Measurements from ENCODE around the gene KCNMA1. TPM values are rescaled to one million over a fixed set of nuclear protein-coding genes. Genes with fewer than 3 reads are reported as not detected.
"Not testable (repeated sequence)": the region's sequence is repeated elsewhere in the genome, so short reads cannot be mapped to it uniquely, and the experiment has no call there.

The KCNMA1 gene
- 38.6 TPM for polyA plus RNA-seq (2013, experiment 1 of 2; ENCODE audit: insufficient read length)
- 37.5 TPM for polyA plus RNA-seq (2013, experiment 2 of 2; ENCODE audit: insufficient read length)

DNA sequence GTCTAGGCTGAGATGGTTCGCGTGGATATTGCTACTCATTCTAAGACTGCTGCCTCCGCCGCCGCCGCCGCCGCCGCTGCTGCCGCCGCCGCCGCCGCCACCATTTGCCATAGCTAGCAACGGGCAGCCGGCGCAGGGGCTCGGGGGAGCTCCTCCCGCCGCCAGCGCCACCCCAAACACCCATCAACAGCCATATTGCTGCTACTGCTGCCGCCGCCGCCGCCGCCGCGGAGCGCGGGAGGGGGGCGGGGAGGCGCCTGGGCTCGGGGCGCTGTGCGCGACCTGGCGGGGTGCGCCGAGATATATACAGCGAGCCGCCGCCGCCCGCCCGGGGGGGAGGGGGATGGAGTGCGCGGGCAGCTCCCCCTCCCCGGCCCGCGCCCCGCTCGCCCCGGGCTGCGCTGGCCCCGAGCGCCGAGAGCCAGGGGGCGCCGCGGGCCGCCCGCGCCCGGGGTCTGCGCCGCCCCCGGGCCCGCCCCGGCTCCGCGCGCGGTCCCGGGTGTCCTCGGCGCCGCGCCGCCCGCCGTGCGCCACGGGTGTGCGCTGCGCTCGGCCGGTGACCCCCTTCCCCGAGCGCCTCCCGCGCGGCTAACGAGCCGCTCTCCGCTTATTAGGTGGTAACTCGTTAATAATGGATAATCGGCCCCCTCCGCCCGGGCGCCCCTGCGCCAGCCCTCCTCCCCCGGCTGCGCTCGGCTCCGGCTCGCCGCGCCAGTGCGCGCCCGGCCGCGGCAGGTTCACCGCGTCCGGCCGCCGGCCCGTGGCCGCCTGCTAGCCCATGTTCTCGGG, at the start of gene KCNMA1:
Gene KCNMA1 (minus strand): TSS at position 277 of the 789 bp plus-strand sequence.
- DNase-seq: peak; percentile 65

DNA sequence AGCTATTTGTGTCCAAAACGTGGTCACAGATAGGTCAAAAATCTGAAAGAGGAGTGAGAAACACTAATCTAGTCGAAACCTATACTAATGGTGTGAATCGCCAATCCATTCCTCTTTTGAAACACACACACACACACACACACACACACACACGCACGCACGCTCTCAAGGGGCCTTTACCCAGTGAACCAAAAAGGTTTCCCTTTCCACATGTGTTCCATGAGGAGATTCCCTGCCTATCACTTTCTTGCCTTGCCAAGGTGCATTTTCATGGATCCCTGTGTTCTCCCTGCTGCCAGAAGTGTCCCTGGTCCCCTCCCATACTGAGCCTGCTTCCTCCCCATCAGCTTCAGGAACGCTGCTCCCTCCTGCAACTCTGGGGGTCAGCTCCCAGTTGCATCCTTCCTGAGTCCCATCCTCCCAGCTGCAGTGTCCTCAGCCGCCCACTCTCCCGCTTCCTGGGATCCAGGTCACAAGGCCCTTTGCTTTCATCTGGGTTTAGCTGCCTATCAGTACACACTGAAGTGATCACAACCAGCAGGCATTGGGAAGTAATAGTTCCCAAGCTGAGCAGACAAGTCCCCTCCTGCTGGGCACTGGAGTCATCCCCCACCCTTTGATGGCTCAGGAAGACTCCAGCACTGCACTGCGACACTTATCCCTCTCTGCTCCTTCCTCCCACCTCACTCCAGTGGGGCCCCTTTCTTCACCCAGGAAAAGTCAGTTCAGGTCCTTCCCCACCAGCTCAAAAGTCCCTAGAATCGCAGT, 49.2 kb upstream of the KCNMA1 start:
- no peak for DNase-seq

- DNase-seq: no peak
Measured at GRCh38 chr10:77686096-77686495, 48.5 kb upstream of the KCNMA1 start.

DNA sequence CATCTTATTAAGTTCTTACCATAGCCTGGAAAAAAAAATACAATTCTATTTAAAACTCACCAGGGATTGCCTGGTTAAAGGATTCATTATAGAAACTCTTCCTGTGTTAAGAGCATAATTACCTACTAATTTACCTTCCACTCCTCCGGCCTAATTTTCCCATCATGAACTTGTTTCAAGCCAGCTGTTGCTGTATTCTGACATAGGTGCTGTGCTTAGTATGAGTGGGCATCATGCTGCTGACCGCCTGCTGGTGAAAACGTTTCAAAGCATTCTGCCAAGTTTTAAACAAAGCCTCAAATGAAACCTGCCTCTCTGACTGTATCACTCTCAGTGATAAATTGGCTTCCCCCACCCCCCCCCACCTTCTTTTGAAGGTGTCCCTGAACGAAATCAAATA, 47.8 kb upstream of the KCNMA1 start:
- no peak for DNase-seq

DNA sequence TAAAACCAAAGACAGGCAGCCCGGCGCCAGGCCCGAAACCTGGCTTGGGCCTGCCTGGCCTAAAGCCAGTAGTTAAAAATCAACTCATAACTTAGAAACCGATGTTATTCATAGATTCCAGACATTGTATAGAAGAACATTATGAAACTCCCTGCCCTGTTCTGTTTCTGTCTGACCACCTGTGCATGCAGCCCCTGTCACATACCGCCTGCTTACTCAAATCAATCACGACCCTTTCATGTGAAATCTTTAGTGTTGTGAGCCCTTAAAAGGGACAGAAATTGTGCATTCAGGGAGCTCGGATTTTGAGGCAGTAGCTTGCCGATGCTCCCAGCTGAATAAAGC, 45.5 kb upstream of the KCNMA1 start:
- not testable (repeated sequence) for DNase-seq

GRCh38 chr10:77682393-77683087, 44.9 kb upstream of the KCNMA1 start:
- DNase-seq: no peak

DNA sequence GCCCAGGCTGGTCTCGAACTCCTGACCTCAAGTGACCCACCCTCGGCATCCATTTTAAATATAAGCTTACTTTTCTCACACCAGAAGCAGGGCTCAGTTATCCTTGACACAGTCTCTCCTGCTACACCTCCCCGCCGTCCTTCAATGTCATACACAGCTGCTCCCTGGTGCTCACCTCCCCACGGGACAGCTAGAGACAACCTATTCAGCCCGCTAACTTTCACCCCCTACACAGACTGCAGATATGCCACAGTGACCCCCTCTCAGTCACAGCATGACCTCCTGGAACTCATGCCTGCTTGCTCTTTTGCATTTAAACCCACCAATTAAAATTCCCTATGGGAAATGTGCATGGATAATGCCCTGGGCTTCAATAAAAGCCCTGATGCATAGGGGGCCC, 44.2 kb upstream of the KCNMA1 start:
- no peak for DNase-seq

DNA sequence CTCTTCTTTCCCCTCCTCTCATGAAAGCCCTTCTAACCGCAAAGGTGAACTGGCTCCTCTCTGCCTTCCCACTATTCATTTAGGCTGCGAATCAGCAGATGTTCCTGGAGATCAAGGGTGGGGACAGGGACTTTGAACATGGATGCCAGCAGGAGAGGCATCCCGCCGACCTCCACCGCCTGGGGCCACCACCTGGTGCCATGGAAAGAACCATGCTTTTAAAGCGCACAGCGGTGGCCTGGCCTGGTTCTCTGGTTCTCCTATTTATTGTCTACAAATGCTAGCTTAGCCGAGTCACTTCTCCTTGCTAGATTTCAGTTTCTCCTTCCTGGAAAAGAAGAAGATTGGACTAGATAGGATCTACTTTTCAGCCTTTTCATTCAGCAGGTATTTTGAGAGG, 43.2 kb upstream of the KCNMA1 start:
- no peak for DNase-seq

- DNase-seq: no peak
Measured at GRCh38 chr10:77680065-77680464, 42.5 kb upstream of the KCNMA1 start.

DNA sequence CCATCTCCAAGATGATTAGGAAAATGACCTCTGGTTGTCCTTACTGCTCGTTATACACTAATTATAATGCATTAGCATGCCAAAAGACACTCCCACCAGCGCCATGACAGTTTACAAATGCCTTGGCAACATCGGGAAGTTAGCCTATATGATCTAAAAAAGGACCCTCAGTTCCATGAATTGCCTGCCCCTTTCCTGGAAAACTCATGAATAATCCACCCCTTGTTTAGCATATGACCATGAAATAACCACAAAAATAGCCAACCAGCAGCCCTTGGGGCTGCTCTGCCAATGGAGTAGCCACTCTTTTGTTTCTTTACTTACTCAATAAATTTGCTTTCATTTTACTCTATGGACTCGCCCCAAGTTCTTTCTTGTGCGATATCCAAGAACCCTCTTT, 41.6 kb upstream of the KCNMA1 start:
- DNase-seq: no peak

GRCh38 chr10:77678146-77678545, 40.5 kb upstream of the KCNMA1 start:
- DNase-seq: no peak

GRCh38 chr10:77675347-77675746, 37.7 kb upstream of the KCNMA1 start:
- no peak for DNase-seq

DNA sequence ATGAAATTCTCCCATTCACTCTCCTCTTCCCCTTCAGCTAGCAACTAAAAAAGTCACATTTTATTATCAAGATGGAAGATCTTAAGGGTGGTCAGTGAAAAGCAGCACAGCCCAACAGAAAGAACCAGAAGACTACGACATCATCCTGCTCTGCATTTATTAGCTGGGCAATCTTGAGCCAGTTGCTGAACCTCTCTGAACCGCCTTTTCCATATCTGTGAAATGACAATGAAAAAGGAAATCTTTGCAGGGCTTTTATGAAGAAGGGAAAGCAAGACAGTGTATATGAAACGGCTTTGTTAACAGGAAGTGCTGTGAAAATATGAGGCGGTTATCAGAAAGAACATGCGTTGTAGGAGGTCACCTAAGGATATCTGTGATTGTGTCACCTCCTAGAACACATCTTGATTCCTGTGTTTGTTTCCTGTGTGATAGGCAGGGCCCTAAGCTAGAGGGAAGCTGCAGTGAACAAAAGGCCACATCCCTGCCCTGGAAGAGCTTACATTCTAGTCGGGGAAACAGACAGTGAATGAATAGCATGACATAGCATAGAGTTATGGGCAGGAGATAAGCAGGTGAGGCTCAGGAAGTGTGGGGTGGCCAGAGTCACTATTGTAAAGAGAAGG, 36.0 kb upstream of the KCNMA1 start:
- no peak for DNase-seq

- DNase-seq: peak; percentile 13
Measured at GRCh38 chr10:77673101-77673500, 35.5 kb upstream of the KCNMA1 start.

- no peak for DNase-seq
Measured at GRCh38 chr10:77671594-77672252, 34.1 kb upstream of the KCNMA1 start.

DNA sequence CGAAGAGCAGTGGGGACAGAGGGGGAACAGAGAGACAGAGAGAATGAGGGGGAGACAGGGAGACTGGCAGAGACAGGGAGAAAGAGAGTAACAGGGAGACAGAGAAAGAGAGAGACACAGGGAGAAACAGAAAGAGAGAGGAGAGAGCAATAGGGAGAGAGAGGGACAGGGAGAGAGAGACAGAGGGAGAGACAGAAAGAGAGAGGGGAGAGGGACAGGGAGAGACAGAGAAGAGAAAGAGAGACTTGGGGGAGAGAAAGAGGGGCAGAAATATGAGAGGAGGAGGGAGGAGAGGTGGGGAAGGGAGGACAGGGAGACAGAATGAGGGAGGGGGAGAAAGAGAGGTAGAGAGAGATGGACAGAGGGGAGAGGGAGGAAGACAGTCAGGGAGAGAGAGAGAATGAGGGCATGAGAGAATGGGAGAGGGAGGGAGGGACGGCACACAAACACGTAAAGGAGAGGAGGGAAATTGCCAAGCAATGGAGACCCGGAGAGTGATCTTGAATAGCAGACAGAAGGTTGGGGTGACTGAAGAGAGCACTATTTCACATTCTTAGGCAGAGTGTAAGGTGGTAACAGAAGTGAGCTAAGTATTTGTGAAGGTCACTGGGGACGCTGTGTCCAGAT, 33.3 kb upstream of the KCNMA1 start:
- DNase-seq: no peak

DNA sequence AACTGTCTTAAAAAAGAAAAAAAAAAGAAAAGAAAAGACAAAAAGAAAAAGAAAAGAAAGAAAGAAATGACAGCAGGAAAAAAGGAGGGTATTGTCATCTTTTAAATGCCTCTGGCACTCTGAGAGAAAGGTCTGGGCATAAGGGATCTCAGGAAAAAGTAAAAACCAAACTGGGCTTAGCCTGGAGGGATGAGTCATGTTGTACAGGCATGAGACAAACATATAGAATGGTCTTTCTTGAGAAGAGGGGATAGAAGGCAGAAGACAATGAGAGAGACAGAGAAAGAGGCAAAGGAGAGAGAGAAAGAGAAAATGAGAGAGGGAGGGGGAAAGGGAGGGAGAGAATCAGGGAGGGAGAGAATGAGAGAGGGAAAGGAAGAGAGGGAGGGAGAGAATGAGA, 32.3 kb upstream of the KCNMA1 start:
- peak; percentile 44 for DNase-seq

DNA sequence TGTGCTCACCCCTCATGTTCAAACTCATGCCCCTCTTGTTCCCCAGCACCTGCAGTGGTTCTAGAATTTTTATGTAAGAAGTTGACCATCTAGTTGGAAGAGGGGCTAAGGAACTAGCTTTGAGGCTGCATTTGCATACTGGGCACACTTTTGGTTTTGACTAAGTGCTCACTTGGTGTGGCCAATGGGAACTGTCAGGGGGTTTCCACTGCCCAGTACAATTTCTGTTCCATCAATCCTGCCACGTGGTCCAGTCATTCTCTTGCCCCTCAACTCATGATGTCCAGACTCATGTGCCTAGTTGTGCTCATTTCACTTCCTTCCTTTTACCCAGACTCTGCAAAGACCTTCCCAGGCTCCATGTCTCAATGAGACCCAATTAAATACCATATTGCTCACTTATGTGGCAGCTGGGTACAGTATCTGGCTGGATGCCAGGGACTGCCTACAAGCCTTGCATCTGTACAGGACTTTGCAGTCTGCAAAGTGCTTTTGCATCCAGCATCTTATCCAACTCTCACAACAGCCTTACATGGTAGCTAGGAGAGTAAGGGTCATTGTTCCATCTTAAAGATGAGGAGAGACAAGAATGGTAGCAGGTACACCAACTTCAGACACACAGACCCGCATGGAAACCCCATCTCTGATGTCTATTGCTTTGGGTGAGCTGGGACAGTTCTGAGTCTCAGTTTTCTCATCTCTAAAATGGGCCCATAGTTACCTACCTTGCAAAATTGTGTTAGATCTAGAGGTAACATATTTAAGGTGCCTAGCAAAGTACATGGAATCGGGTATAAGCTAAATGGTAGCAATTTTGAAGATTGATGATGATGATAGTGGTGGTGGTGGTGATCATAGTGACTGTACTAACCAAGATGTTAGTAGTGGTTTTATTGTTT, 30.1 kb upstream of the KCNMA1 start:
- no peak for DNase-seq

- no peak for DNase-seq
Measured at GRCh38 chr10:77666821-77667220, 29.2 kb upstream of the KCNMA1 start.

GRCh38 chr10:77664696-77665095, 27.1 kb upstream of the KCNMA1 start:
- DNase-seq: peak; percentile 68

- no peak for DNase-seq
Measured at GRCh38 chr10:77664008-77664407, 26.4 kb upstream of the KCNMA1 start.
